HG03439 (cell line): ENCODE measurements around the gene PUSL1.

ENCODE experiments used
- ATAC-seq: cut with Tn5 transposase; IDR thresholded peaks from one replicate; pipeline ENCODE4 v1.9.1; 2021; ENCODE audit warnings: mild to moderate bottlenecking, moderate library complexity; ENCODE audit not compliant: unreplicated experiment

The PUSL1 gene, protein sequence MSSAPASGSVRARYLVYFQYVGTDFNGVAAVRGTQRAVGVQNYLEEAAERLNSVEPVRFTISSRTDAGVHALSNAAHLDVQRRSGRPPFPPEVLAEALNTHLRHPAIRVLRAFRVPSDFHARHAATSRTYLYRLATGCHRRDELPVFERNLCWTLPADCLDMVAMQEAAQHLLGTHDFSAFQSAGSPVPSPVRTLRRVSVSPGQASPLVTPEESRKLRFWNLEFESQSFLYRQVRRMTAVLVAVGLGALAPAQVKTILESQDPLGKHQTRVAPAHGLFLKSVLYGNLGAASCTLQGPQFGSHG

DNA sequence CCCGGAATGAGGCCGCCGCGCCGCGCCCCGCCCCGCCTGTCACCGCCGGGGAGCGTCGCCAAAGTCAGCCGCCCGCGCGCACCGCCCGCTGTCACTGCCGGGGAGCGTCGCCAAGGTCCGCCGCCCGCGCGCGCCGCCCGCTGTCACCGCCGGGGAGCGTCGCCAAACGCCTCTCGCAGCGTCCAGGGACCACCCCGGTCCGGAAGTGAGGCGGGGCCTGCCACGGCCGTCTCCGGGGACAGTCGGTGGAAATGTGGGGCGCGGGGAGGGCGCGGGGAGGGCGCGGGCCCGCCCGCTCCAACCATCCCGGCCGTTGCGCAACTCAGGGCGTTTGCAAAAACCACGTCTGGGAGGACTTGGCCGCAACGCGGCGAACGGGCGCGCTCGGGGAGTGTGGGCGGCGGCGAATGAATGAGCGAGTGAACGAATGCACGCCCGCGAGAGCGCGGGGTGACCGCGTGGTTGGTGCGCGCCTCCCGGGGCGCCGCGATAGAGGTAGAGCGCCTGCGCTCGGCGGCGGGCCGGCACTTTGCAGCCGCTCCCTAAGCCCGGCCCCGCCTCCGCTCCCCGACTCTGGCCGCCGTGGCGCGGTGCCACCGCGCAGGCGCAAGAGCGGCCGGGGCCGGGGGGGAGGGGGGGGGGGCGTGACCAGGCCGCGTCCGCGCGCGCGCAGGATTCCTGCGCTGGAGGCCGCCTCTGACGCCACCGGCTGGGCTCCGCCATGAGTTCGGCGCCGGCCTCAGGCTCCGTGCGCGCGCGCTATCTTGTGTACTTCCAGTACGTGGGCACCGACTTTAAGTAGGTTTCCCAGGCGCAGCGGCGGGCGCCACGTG is at the start of gene PUSL1, which contains the start of gene ACAP3:
Gene PUSL1 (plus strand): TSS at position 675 of the 833 bp plus-strand sequence. CDS start 47 bp downstream, at position 722.
Gene ACAP3 (minus strand): TSS at position 8 of the 833 bp plus-strand sequence. CDS start 115 bp downstream, outside the sequence.
- peak; percentile 56 for ATAC-seq

DNA sequence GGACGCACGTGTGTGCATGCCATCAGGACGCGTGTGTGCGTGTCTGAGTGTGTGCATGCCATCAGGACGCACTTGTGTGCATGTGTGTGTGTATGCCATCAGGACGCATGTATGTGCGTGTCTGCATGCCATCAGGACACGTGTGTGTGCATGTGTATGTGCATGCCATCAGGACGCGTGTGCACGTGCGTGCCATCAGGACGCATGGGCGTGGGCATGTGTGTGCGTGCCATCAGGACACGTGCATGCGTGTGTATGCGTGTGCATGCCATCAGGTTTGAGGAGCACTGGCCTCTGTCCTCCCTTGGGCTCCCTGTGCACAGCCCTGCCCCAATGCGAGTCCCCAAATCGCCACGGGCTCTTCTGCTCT is 49.3 kb upstream of the PUSL1 start:
- no peak for ATAC-seq

DNA sequence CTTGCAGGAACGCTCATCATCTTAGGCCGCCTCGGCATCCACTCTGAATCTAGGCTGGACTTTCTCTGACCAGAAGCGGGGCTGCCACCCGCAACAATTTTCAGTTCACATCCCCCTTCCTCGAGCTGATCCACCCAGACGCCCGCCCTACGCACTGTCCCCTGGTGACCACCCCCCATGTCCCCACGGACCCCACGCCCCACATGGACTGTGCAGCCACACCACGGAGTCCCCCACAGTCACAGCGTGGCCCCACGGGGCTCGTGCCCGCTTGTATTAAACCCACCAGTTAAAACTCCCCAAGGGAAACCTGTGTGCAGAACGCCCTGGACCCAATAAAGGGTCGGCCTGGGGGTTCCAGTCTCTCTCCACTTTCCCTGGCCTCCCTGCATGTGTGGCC is 48.9 kb upstream of the PUSL1 start:
- ATAC-seq, result no peak

DNA sequence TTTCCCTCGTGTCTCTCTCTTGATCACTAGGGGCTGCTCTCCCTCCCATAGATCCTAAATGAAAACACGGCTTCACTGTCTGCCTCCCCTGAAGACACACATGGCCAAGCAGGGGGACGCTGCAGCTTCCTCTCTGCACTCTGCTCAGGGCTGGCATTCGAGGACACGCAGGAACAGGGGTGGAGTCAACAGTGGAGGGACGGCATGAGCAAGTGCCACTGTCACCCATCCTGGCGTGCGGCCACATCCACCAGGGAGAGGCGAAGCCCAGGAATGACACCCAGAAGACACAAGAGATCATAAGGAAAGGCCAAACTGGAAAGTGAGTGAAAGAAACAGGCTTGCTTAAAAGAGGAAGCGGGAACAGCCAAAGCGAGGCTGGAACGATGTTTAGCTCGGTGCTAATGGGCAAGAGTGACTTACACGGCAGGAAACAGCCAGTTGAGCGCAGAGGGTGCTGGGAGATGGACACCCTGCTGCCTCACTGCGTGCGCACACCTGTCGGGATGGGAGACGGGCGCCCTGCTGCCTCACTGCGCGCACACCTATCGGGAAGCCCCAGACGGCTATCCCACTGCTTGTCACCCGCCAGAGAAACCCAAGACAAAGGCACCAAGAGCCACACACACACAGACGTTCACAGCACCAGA is 48.3 kb upstream of the PUSL1 start:
- ATAC-seq, result no peak

DNA sequence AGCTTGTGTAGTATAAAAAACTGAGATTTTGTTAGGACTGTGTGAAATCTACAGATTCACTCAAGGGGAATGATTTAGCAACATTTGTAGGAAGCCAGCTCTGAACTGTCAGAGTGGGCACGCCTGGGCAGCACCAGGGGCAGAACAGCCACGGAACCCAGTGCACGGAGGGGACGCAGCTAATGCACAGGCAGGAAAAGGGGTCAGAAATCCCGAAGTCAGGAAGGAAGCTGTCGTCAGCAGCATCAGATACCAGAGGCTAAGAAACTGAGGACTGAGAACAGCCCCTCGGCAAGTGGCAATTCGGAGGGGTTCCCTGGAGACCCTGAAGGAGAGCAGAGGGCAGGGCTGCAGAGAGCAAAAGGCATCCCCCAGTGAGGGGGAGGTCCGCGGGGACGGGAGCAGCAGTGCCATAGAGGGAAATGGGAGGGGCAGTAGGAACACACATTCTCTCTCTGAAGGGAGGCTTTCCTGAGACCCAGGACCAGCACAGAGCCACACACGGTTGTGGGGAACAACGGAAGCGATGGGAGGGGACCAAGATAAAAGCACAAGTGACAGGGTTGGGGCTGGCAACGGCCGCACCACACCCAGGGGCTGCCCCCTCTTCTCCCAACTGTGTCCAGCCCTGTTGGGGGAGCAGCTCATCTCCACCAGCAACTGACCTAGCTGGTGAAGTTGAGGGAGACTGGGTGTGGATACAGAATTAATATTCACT is 47.4 kb upstream of the PUSL1 start:
- ATAC-seq, result no peak

DNA sequence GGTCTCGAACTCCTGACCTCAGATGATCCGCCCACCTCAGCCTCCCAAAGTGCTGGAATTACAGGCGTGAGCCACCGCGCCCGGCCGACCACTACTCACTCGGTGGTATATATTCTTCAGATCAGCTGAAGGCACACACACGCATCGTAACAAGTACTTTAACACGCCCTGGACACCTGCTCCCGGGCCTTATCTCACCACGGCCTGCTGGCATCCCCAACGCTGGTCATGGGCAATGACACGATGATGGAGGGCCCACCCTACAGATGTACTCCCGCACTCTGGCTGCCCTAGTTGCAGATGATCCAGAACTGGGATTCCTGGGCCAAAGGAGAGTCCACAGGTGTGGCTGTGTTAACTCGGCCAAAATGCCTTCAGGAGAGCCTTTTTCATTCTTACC is 46.3 kb upstream of the PUSL1 start:
- no peak for ATAC-seq

DNA sequence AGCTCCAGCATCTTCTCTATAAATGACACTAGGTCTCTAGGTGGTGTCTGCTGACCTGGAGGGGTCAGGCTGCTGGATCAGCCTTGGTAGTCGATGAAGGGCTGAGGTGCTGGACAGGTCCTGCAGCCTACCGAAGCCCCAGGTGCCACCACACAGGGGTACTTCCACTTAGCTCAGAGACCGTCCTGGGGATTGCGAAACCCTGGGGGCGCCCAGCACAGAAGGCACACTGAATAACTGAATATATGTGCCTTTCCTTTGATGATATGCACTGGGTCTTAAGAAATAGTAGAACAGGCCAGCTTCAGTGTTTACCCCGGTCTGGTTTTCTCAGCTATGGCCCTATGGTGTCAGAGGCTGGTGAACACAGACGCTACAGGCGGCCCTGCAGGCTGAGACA is 45.6 kb upstream of the PUSL1 start:
- ATAC-seq, result no peak

DNA sequence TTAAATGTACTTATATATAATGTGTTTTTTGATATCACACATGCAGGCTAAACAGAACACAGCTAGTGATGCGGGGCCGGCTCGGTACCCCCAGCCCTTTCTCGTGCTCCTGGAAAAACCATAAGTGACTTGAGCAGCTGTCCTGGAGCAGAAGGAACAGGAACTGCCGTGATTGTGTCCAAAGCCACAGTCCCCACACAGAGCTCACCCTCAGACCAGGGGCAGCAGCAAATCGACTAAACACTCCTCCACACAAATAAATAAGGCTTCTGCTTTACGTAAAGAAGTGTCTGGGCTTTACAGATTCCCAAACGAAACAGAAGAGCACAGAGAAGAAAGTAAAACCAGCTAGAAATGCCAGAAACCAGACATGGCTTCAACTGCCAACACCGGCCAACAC is 44.4 kb upstream of the PUSL1 start:
- ATAC-seq, result no peak

DNA sequence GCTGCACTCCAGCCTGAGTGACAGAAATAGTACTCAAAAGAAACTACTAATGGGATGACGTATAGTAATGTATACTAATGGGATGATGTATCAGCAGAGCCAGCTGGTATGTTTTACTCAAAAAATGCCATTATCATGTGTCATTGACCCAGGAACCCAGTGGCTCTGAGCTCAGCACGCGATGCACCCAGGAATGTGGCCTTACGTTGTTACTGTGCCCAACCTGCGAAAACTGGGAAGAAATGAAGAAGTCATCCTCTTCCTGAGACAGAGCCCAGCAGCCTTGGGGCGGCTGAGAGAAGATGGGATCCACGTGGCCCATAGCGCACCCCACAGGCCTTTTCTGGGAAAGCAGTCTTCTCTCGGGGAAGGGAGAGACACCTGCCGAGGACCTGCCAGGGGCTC is 43.5 kb upstream of the PUSL1 start:
- ATAC-seq, result no peak

DNA sequence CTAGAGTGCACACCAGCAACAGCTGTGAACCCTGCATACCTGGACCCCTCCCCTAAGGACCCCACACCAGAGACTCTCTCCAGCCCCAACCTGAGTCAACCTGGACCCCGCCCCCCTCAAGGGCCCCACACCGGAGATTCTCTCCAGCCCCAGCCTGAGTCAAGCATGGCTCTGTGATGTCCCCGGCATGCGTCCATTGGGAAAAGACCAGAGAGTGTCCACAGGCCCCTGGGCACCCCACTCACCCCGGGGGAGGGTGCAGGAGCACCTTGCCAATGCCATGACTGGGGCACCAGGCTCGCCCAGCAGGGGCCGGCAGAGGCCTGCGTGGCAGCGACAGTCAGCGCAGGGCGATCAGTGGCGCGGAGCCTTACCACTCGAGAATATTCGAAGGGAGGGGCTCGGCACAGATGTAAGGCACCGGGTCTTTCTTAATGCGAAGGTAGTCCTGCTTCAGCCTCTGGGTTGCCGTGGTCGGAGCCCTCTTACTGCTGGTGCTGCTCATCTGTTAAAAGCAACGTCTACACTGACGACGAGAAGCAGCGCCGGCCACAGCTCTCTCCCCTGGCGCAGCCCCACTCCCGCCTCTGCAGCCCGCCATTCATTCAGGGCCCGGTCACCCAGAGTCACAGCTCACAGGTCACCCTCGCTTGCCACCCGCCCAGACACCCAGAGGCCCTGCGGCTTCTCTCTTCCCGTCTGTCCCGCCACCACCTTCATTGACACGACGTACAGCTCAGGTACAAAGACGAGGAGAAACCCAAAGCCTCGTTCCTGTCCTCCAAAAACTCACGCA is 40.7 kb upstream of the PUSL1 start:
- no peak for ATAC-seq

DNA sequence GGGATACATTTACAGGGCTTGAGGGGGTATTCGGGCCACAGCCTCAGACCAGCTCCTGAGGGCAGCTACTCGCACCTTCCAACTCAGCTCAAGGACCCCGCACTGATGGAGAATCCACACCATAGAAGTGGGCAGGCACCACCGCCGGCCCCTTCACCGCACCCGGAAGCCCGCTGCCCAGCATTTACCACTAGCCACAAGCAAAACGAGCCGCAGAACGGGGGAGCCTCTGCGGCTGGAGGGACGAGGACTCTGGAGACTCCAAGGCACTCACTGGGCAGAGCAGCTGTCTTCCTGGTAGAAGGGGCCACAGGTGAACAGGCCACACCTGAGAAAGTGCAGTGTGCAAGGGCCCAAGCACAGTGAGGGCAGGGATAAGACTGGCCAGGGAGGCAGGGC is 40.1 kb upstream of the PUSL1 start:
- no peak for ATAC-seq

DNA sequence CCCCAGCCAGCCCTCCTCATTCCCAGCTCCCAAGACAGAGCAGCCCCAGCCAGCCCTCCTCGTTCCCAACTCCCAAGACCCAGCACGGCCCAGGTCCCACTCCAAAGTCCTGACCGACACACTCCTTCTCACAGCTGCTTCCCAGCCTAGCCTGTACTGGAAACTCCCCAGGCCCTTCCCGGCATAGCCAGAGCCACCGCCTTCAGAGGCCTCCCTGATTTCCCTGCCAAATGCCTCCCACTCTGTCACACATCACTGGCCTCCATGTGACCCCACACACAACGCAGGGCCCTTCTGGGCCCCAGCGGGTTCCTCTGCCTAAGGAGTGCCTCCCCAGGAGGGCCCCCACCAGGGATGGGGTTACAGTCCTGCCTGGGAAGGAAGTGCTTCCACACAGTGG is 37.6 kb upstream of the PUSL1 start:
- no peak for ATAC-seq

DNA sequence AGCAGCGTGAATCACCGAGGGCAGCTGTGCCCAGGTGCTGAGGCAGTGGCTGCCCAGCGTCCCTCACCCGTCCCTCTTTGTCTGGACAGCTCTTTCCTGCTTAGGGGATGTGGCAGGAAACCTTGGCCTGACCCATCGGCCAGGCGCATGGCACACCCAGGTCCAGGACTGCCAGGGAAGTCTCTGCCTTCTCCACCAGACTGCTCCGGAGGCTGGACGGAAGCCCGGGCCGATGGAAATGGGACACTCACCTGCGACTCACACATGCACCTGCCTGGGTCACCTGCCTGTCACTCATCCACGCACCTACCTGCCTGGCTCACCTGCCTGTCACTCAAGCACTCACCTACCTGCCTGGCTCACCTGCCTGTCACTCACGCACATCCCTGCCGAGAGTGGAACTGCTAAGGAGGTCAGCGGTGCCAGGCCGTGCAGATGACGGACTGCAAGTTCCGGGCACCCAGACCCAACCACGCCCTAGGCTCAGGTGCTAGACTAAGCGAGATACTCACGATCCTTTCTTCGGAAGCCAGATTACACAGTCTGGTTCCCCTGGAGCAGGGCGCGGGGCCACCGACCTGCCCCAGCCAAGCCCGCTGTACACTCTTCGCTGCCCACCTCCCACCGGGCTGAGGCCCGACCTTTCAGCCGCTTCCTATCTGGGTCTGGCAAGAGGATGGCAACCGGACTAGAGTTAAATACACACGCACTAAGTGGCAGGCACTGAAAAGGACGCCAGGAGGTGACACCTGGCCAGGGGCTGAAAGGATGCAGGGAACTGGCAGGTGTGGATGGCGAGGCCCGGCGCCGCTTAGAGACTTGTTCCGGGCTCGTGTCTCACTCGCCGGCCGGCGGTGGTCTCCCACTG is 35.8 kb upstream of the PUSL1 start:
- peak; percentile 10 for ATAC-seq

DNA sequence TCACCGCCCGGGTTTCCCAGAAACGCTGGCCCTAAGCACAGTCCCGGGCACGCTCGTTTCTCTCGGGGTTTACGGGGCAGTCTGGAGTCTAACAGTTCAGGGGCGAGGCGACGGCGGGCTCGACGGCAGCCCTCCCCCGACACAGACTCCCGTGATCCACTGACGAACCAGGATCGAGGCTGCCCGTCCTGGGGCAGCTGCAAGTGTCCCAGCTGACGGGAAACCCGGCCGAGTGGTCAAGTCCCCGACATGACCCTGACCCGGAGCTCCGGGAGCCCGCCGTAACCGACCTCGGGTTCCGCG is 35.2 kb upstream of the PUSL1 start:
- ATAC-seq, result peak; percentile 21

DNA sequence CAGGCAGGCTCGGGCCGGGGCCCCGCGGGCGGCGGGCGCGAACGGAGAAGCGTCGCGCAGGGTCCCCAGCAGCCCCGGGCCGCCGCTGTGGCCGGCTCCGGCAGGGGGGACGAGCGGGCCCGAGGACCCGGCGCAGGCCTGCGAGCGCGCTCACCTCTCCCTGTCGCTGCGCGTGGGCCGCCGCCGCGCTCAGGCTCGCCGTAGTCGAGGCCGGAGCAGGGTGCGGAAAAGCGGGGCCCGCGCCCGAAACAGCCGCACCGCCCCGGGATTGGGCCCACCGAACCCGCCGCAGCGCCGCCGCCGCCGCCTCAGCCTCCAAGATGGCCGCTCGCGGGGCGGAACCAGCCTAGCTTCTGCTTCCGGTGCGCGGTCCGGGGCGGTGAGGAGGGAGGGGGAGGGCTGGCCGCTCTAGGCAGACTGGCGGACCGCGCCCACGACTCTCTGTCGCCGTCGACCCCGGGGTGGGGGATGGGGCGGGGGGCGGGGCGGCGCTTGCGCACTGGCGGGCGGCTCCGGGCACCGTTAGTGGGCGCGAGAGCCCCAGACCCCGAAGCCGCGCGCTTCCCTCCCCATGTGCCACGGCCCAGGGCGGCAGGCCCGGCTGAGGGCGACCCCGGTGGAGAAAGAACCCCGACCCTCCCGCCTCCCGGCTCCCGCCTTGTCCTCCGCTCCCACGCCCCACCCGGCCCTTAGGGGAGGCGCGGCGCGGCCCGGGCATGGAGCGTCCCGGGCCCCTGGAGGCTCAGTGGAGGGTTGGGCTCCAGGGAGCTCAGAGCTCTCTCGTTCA is 34.7 kb upstream of the PUSL1 start, which contains the start of gene UBE2J2:
Gene UBE2J2 (minus strand): TSS at position 343 of the 787 bp plus-strand sequence. CDS start 5,862 bp downstream, outside the sequence.
- peak; percentile 70 for ATAC-seq

DNA sequence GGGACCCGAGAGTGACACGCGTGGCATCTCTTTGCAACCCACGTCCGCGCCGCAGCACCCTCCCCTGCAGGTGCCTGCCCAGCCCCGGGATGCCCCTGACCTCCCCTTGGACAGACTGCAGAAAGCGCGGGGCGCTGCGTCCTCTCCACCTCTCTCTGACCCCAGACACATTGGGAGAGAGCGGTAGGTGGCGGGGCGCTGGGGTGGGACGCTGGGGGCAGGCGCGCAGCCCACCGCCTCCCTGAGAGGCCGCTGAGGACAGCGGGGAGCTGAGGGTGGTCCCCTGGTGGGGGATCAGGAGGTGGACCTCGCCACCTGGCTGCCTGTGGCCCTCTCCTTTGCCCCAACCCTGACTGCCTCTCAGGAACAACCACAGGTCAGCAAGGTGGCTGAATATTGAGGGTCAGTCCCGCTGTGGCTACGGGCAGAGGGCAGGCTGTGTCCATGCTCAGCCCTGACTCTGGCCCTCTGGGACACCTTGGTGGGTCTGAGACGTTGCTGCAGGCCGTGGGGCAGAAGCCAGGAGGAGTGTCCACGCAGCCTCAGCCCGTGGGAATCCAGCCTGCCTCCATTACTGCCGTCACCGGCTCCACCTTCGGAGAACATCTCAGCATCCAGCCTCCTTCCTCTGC is 34.0 kb upstream of the PUSL1 start:
- ATAC-seq, result no peak

DNA sequence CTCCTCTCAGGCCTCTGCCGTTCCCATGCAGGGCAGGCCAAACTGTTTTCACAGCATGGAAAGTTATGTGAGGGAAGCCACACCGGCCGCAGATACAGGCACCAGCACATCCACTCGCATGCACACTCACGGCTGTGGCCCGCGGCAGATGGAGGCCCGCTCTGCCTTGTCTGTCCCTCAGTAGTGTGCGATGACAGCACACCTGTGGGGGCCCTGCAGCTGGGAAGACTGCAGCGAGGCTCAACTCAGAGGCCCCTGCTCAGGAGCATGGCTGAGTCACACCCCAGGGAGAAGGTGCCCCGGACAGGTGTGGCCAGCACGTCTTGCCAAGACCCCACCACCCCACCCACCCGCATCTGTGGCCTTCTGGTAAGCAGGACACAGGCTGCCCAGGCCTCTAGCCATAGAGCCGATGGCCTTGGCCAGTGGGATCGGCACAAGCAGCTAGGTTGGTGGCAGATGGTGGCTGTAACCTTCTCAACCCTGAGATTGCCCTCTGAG is 33.4 kb upstream of the PUSL1 start:
- ATAC-seq, result no peak

DNA sequence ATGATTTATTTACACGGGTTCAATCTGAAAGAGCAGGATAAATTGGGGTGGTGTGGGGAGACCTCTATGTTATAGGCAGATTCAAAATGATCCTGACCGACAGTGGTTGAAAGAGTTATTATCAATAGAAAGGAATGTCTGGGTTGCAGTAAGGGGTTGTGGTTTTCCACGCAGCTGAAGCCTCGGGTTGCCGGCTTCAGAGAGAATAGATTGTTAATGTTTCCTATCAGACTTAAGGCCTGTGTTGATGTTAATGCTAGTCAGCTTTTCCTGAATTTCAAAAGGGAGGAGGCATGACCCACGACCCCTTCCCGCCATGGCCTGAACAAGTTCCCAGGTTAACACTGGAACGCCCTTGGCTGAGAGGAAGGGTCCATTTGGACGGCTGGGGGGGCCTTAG is 32.6 kb upstream of the PUSL1 start:
- no peak for ATAC-seq
